SK-N-SH (cell line): Measurements from ENCODE around the gene ATF6.

Source experiments
- CTCF ChIP-seq: fragments of 200-600 bp; sonication (generic); IDR thresholded peaks from 2 replicates; pipeline ENCODE4 v1.6.1; 2017; ENCODE audit warnings: antibody characterized with exemption, mild to moderate bottlenecking, moderate library complexity
- EZH2phosphoT487 ChIP-seq: fragments of 200-600 bp; sonication (generic); IDR thresholded peaks from 2 replicates; pipeline ENCODE4 v1.6.1; 2017; ENCODE audit warnings: low read depth, mixed run types, mild to moderate bottlenecking, antibody characterized with exemption, moderate library complexity, borderline replicate concordance
- GABPA ChIP-seq: IDR thresholded peaks from 2 replicates; pipeline ENCODE4 v1.4.0; 2012; ENCODE audit warnings: low read depth, mild to moderate bottlenecking
- MAX ChIP-seq: IDR thresholded peaks from 2 replicates; pipeline ENCODE4 v1.4.0; 2012; ENCODE audit warnings: low read depth
- NRF1 ChIP-seq: IDR thresholded peaks from 2 replicates; pipeline ENCODE4 v1.6.1; 2012; ENCODE audit warnings: low read depth, mild to moderate bottlenecking, low read length
- POLR2AphosphoS5 ChIP-seq: IDR thresholded peaks from 2 replicates; pipeline ENCODE4 v1.6.1; 2012; ENCODE audit warnings: low read depth, low read length
- RAD21 ChIP-seq: IDR thresholded peaks from 2 replicates; pipeline ENCODE4 v1.6.1; 2012; ENCODE audit warnings: mild to moderate bottlenecking, low read length
- RCOR1 ChIP-seq: fragments of 150-350 bp; IDR thresholded peaks from 2 replicates; pipeline ENCODE4 v1.6.1; 2017; ENCODE audit warnings: antibody characterized with exemption, low read length
- RFX5 ChIP-seq: IDR thresholded peaks from 2 replicates; pipeline ENCODE4 v1.6.1; 2012; ENCODE audit warnings: mild to moderate bottlenecking, improper control_type of control experiment, low read length
- RXRA ChIP-seq: IDR thresholded peaks from 2 replicates; pipeline ENCODE4 v1.4.0; 2012; ENCODE audit warnings: low read depth, mild to moderate bottlenecking, borderline replicate concordance
- TCF12 ChIP-seq: IDR thresholded peaks from 2 replicates; pipeline ENCODE4 v1.4.0; 2012
- USF2 ChIP-seq: fragments of 150-350 bp; IDR thresholded peaks from 2 replicates; pipeline ENCODE4 v1.6.1; 2017; ENCODE audit warnings: antibody characterized with exemption, low read length, low read depth, borderline replicate concordance

GRCh38 chr1:161951646-161952045 is 185.5 kb downstream of the ATF6 start:
- TF ChIP-seq RXRA: no peak
- TF ChIP-seq POLR2AphosphoS5: no peak
- TF ChIP-seq EZH2phosphoT487: no peak
- TF ChIP-seq CTCF: no peak
- TF ChIP-seq MAX: no peak
- TF ChIP-seq RFX5: no peak
- no peak for TF ChIP-seq GABPA
- no peak for TF ChIP-seq TCF12
- TF ChIP-seq RAD21: no peak
- TF ChIP-seq NRF1: no peak
- no peak for TF ChIP-seq USF2
- TF ChIP-seq RCOR1: no peak
